GM18511 (cell line): ENCODE data around the gene FKBP9.
A peak's percentile ranks its signal among the peaks of the same experiment; 100 is the strongest.
"Not testable (repeated sequence)": the region's sequence is repeated elsewhere in the genome, so short reads cannot be mapped to it uniquely, and the experiment has no call there.

Source experiments
- ATAC-seq: cut with Tn5 transposase; IDR thresholded peaks from one replicate; pipeline ENCODE4 v1.9.1; 2021; ENCODE audit warnings: mild to moderate bottlenecking, moderate library complexity; ENCODE audit not compliant: unreplicated experiment

The FKBP9 gene

GRCh38 chr7:33003111-33003510 is 45.9 kb downstream of the FKBP9 start:
- not testable (repeated sequence) for ATAC-seq

- ATAC-seq: not testable (repeated sequence)
Observed at GRCh38 chr7:33004104-33004616, 46.9 kb downstream of the FKBP9 start.

GRCh38 chr7:33005193-33005592 is 48.0 kb downstream of the FKBP9 start:
- not testable (repeated sequence) for ATAC-seq

- ATAC-seq: not testable (repeated sequence)
Observed at GRCh38 chr7:33005690-33006089, 48.5 kb downstream of the FKBP9 start.

GRCh38 chr7:33009734-33010133 is 52.5 kb downstream of the FKBP9 start:
- ATAC-seq: no peak

GRCh38 chr7:33012364-33012763 is 55.1 kb downstream of the FKBP9 start:
- no peak for ATAC-seq

- no peak for ATAC-seq
Observed at GRCh38 chr7:33024189-33024757, 67.0 kb downstream of the FKBP9 start.

- ATAC-seq: no peak
Observed at GRCh38 chr7:33035776-33036175, 78.5 kb downstream of the FKBP9 start.

- ATAC-seq: no peak
Observed at GRCh38 chr7:33038639-33039038, 81.4 kb downstream of the FKBP9 start.

- ATAC-seq: peak; percentile 44
Observed at GRCh38 chr7:33039257-33039902, 82.1 kb downstream of the FKBP9 start.

- no peak for ATAC-seq
Observed at GRCh38 chr7:33039903-33040292, 82.7 kb downstream of the FKBP9 start.

GRCh38 chr7:33040803-33041516 is 83.7 kb downstream of the FKBP9 start:
- peak; percentile 94 for ATAC-seq

- ATAC-seq: no peak
Observed at GRCh38 chr7:33041631-33042428, 84.6 kb downstream of the FKBP9 start.

- ATAC-seq: no peak
Observed at GRCh38 chr7:33043501-33044400, 86.5 kb downstream of the FKBP9 start.

- ATAC-seq: no peak
Observed at GRCh38 chr7:33044401-33044718, 87.1 kb downstream of the FKBP9 start.

GRCh38 chr7:33044986-33045385 is 87.7 kb downstream of the FKBP9 start:
- no peak for ATAC-seq

GRCh38 chr7:33048257-33048656 is 91.0 kb downstream of the FKBP9 start:
- ATAC-seq: no peak

- no peak for ATAC-seq
Observed at GRCh38 chr7:33048704-33049103, 91.5 kb downstream of the FKBP9 start.

GRCh38 chr7:33050535-33051318 is 93.5 kb downstream of the FKBP9 start:
- ATAC-seq: peak; percentile 57

- no peak for ATAC-seq
Observed at GRCh38 chr7:33053721-33054120, 96.5 kb downstream of the FKBP9 start.
